Activated CD4-positive, alpha-beta T cell treated with anti-CD3 and anti-CD28 coated beads for 24 hours (primary cell): ENCODE data around the gene NSL1.
"Not testable (repeated sequence)": the region's sequence is repeated elsewhere in the genome, so short reads cannot be mapped to it uniquely, and the experiment has no call there.

Experiments
- DNase-seq, 2 donors: peaks; one replicate each; pipeline ENCODE4 v3.0.0-alpha.2; 2020; ENCODE audit warnings: low read depth in 2 of 2

Gene NSL1

DNA sequence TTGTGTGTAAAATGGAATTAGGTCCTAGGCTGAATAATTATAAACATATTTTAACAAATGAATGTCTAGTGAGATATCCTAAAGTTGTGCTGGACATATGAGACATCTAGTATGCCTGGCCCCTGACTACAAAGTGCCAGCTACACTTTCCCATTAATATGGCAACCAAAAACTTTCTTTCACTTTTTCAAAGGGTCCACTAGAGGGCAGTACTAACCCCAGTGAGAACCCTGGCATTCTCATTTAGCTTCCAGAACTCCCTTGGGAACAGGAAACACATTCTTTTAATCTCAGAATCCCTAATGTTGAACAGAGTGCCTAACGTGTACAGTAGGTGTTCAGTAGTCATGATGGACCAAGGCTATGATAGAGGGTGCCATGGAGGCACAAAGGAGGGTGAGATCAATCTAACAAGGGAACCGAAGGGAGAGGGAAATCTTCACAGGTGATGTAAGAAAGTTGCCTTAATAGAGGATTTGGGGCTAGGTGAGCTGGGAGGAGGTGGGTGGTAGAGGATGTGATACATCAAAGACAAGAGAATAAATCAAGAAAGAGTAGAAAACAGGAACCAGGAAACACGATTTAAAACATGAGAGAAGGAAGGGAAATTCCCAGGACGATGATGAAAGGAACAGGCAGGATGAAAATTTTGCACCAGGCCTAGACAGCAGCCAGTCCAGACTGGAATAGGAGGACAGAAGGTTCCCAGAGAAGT is 41.6 kb downstream of the NSL1 start:
- DNase-seq = no peak

DNA sequence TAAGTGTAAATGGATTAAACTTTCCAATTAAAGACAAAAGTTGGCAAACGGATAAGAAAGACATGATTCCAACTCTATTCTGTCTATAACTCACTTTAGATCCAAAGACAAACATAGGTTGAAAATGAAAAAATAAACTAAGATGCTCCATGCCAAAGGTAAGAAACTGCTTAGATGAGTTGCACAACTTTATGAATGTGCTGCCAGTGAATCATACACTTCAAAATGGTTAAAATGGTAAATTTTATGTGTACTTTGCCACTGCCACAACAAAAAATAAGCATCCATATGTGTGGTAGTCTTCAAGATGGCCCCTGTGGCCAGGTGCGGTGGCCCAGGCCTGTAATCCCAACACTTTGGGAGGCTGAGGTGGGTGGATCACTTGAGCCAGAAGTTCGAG is 45.0 kb downstream of the NSL1 start:
- DNase-seq = no peak

DNA sequence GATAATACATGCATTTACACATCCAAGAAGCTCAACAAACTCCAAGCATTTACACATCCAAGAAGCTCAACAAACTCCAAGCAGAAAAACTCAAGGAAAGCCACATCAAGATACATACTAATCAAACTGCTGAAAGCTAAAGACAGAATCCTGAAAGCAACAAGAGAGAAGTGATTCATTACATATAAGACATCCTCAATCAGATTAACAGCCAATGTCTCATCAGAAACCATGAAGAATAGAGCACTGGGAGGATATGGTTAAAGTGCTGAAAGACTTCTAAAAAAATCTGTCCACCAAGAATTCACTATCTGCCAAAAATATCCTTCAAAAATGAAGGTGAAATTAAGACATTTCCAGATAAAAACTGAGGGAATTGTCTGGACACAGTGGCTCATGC is 46.3 kb downstream of the NSL1 start:
- DNase-seq = no peak

DNA sequence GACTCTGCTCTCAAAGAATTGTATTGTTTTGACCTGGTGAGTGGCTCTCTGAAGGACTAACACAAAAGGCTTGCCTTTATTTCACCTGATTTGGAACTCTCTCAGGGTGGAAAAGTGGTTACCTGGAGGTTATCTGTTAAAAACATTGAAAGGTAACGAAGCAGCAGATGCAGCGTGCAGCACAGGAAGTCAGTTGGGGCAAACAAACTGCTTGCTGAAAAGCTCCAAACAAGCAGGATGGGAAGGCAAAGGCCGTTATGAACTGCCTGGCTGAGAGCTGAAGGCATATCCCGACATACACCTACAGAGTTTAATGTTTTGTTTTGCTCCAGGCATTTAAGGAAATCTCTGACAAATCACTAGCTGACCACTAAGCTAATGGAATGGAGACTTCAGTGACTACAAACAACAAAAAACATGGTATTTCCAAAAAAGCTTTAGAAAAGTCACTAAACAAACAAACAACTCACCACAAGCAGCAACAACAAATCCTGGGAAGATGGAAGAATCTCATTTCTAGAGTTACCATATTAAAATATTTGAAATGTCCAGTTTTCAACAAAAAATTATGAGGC is 47.6 kb downstream of the NSL1 start:
- no peak for DNase-seq

DNA sequence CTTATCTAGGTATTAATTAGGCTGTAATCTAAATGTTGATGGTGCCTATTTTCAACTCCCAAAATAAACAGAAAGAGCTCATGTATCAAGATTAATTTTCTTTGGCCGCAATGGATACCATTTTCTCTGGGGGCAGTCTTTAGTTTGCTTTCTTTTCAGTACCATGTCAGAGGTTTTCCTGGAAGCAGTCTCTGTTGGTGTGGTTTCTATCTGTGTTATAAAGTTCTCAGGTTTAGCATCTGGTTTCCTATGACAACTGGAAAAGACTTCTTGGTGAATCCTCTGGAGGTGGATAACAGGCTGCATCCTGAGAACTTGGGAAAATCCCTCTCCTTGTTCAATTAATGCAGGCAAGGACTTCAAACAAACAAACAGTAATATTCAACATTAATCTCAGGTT is 53.2 kb downstream of the NSL1 start:
- no peak for DNase-seq

DNA sequence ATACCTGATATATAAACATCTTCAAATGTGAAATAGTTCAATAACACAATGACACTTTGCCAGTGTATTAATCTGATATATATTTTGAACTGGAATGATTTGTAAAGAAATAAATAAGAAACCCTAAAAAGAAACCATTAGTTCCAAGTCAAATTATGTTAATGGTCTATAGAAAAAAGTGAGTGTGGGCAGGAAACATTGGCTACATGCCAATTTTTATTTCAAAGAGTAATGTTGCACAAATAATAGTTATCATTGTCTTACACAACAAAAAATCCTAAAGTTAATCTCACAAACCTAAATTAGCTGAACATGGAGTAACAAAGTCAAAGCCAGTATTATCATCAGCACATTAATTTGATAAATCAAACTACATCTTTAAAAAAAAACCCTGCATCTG is 54.0 kb downstream of the NSL1 start:
- DNase-seq = no peak

DNA sequence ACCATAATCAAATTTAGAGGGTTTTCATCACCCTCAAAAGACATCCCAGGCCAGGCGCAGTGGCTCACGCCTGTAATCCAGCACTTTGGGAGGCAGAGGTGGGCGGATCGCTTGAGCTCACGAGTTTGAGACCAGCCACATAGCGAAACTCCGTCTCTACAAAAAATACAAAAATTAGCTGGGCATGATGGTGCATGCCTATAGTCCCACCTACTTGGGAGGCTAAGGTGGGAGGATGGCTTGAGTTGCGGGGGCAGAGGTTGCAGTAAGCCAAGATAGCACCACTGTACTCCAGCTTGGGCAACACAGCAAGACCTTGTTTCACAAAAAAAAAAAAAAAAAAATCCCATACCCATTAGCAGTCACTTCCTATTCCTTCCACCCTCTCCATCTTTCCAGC is 58.5 kb downstream of the NSL1 start:
- no peak for DNase-seq

DNA sequence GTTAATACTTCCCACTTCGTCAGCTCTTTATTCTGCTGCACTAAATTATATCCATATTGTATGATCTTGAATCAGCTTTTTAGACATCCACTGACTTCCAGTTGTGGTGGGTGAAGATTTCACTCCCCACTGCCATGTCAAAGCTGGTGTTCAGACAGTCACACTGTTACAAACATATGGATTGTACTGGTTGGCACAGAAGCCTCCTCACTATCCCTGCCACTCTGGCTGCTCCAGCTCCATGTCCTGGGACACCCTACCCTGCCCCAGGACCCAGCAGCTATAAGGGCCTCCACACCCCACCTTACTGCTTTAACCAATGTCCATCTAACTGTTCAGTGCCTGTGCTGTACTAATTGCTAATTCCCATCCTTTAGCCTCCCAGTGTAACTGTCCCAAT is 59.9 kb downstream of the NSL1 start:
- DNase-seq = no peak

DNA sequence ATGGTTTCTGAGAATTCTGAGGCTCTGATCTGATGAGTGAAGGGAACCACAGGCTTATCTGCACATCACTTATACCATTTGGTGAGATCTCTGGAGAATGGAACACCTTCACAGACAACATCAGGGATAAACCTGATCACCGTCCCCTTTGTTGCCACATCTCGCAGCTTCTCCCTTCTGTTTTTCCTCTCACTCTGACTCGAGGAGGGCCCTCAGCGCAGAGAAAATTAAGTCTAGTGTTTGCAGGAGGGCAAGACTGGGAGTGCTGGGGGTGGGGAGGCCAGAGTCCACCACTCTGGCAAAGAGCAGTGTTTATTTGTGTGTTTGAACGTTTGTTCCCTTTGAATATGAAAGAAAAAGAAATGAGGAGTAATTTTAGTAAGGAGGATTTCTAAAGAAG is 63.0 kb downstream of the NSL1 start:
- no peak for DNase-seq

DNA sequence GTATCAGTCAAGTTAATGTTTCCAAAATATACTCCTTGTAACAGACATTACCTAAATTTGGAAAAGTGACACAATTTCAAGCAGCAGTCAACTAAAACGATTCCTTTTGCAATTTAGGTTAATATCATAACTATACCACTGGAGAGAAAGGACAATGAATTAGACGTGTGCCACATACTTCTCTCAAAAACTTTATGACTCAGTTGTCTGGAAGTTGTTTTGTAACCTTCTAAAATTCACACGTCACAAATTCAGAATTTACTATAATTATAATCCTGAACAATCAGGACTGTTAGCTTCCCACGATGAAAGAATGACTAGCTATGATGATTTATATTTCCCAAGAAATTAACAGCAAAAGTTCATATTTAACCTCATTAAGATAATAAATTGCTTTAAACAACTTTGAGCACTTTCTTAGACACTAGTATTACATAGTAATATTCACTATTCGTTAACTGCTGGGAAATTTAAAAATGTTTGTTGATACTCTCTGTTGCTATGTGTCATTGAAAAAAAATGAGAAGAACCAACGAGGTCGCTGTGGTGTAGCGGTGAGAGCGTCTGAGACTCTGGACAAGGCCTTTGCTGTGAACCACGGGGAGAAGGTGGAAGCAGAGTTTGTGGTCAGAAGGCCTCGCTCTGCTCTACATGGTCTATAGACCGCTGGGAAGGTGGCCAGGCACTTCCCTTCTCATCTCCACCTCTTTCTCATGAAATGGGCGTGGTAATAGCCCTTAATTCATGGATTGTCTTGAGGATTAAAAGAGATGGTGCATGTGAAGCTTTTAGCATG is 64.0 kb downstream of the NSL1 start:
- no peak for DNase-seq

DNA sequence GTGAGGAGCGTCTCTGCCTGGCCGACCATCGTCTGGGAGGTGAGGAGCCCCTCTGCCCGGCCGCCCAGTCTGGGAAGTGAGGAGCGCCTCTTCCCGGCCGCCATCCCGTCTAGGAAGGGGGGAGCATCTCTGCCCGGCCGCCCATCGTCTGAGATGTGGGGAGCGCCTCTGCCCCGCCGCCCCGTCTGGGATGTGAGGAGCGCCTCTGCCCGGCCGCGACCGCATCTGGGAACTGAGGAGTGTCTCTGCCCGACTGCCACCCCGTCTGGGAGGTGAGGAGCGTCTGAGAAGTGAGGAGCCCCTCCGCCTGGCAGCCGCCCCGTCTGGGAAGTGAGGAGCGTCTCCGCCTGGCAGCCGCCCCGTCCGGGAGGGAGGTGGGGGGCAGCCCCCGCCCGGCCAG is 66.9 kb downstream of the NSL1 start:
- DNase-seq = not testable (repeated sequence)

DNA sequence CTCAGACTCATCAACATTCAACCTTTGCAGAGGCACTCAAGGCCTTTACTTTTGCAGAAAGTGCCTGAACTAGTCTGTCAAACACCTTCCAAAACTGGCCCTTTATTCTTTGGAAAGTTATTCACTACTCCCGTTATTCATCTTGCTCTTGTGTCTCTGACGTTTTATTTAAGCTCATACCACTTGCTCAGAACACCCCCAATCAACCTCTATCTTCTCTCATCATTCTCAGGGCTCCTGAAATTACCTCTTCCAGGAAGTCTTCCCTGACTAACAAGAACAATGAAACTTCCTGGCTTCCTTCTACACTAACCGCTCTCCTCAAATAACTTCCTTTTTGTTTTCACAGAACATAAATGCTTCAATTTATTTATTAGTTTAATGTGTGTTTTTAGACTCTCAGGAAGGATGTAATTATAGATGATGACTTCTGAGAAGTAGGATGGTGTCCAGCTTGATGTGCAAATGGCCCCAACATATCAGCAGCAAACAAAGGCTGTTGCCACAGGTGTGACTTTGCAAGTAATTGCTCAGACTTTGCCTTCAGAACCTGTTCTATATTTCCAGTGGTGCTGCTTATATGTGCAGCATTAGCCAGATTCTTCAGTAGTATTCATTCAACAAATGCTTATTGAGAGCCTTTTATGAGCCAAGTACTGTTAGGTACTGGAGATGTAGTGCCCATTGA is 69.2 kb downstream of the NSL1 start:
- DNase-seq = no peak

DNA sequence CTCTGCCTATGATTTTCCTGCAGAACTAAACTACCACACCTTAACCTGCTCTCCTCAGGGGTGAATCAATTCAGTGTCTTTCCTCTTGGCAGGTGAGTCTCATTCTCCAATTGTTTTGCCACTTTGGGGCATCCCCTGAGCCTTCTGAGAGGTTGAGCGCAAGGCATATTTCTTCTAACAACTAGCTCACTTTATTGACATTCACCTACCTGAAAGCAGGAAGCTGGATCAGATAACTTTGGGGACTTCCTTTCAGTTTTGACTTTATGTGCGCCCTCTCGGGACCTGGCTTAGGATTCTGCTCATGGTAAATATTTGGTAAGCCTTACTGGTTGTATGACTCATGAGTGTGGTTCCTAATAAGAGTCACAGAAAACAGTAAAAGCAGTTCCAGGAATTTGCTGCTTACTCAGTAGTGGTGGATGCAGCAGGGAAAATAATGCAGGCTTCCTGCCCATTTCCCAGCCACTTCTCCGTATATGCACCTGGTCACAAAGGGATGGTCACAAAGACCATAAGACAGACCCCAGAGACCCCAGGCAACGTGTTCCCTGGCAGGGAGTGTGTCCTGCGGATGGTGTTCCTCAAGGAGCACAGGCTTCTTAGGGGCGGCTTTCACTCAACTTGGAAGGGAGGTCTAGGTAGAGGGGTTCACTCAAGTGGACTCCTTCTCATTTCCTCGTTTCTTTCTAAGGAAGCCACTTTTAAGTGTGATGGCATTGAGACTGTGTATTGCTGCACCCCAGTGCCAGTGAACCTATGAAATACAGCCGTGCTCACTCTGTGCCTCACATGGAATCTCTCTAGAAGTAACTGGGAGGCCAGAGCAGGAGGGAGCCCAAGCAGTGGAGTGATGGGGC is 70.0 kb downstream of the NSL1 start:
- no peak for DNase-seq

DNA sequence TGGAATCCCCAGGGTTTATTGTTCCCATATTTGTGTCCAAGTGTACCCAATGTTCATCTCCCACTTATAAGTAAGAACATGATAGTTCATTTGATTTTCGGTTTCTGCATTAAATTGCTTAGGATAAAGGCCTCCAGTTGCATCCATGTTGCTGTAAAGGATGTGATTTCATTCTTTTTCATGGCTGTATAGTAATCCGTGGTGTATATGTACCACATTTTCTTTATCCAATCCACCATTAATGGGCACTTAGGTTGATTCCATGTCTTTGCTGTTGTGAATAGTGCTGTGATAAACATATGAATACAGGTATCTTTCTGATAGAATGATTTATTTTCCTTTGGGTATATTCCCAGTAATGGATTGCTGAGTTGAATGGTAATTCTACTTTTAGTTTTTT is 71.9 kb downstream of the NSL1 start:
- DNase-seq = no peak

DNA sequence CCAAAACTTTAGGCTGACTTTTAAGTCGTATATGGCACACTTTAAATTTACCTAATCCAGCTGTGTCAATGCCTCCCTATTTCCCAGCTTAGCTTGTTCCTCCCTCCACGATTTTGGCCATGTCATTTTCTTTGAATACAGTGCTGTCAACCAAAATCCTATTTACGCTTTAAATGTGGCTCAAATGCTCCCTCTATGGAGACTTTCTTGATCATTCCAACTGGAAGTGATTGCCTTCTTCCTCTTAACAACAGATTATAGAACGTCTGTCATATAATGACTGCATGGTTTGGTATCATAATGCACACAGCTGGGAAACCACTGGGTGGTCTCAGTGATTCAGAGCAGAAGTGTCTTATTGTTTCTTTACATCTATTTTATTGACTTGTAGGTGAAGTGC is 73.1 kb downstream of the NSL1 start:
- DNase-seq = no peak

DNA sequence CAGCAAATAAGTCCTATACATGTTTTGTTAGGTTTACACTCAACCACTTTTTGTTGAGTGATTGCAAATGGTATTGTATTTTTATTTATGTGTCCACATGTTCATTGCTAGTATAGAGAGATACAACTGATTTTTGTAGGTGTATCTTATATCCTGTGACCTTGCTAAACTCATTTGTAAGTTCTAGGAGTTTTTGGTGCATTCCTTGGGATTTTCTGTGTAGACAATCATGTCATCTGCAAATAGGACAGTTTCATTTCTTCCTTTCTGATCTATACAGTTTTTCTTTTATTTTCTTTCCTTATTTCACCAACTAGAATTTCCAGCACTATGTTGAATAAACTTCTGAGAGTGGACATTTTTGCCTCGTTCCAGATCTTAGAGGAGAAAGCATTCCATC is 75.4 kb downstream of the NSL1 start:
- DNase-seq = no peak

DNA sequence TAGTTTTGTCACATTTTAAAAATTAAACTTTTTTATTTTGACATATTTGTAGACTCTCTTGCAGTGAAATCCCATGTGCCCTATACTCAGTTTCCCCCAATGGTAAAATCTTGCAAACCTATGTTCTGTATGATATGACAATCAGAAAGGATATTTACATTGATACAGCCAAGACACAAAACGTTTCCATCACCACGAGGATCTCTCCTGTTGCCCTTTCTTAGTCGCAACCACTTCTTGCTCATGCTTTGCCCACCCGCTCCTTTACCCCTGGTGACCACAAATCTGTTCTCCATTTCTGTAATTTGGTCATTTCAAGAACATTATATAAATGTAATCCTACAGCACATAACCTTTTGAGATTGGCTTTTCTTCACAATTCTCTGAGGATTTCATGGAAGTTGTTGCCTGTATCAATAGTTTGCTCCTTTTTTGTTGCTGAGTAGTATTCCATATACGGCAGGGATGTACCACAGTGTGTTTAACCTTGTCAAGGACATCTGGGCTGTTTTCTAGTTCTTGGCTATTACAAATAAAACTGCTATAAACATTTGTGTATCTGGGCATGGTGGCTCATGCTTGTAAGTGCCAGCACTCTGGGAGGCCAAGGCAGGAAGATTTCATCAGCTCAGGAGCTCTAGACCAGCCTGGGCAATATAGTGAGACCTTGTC is 78.0 kb downstream of the NSL1 start:
- no peak for DNase-seq

DNA sequence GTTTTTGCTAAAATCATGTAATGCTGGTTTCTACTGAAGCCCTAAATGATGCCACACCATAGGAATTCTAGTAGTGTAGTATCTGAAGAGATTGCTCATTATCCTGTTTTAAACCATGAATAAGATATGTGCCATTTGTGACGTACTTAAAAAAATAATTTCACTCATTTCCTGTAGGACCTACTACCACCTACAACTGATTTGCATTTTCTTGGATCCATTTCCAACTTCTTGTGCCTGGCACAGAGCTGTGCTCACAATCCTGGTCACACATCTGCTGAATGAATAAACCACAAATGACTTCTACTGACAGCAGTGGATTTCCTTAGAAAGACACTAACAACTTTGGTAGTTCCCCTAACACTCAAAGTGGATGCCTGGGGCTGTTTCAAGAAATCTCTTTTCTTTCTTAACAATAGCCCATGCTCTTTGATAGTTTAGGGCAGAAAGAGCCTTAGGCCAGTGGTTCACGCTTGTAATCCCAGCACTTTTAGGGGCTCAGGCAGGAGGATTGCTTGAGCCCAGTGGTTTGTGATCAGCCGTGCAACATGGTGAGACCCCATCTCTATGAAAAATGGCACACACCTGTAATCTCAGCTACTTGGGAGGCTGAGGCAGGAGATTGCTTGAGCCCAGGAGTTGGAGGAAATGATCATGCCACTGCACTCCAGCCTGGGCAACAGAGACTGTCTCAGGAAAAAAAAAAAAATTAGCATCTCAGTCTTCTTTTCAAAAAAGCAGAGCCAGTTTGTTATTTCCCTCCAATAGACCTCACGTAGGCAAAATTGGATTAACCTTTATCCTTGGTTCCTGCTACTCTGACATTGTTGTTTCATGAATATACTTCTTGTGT is 78.9 kb downstream of the NSL1 start:
- DNase-seq = no peak

DNA sequence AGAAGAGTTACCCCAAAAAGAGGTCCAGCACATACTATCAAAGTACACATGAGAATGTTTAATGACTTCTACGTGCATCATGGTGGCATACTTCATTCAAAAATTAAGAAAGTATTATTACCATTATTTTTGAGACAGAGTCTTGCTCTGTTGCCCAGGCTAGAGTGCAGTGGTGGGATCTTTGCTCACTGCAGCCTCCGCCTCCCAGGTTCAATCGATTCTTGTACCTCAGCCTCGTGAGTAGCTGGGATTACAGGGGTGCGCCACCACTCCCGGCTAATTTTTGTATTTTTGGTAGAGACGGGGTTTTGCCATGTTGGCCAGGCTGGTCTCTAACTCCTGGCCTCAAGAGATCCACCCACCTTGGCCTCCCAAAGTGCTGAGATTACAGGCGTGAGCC is 79.6 kb downstream of the NSL1 start:
- not testable (repeated sequence) for DNase-seq

DNA sequence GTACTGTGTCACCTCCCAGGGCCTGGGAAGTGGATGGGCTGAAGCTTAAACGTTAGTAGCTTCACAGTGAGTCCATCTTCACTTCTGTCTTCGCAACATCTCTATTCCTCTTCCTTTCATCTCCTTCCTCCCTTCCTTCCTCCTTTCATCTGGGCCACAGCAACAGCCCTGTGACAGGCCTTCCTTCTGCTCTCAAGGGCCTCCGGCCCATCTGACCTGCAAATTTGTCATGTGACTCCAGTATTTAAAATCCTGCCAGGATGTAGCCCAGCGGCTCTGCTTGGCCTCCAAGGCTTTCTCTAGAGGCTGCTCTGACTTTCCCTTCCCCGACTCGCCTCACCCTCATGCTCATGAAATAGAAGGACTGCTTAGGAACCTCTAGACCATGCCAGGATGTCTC is 81.0 kb downstream of the NSL1 start:
- no peak for DNase-seq
